OCI-M2 (cell line): ENCODE measurements around the gene RBL2.

Source experiments
- DNase-seq: peaks from one replicate; lab custom pipeline; 2025; ENCODE audit not compliant: unreplicated experiment; lab: John Stamatoyannopoulos, UW

RBL2 gene

DNA sequence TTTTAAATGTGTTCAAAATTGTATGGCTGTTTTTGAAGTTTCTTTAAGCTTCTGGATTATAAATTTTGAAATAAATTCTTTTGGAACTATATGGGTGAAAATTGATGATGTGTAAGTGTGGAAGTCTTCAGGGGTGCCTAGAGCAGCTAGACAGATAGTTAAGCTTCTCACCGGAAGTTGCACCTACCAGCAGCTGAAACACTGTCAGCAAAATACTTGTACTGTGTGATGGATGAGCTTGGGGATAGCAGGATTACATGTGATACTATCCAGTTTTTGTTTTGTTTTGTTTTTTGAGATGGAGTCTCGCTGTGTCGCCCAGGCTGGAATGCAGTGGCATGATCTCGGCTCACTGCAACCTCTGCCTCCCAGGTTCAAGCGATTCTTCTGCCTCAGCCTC lies 19.7 kb downstream of the RBL2 start:
- DNase-seq, result no peak

DNA sequence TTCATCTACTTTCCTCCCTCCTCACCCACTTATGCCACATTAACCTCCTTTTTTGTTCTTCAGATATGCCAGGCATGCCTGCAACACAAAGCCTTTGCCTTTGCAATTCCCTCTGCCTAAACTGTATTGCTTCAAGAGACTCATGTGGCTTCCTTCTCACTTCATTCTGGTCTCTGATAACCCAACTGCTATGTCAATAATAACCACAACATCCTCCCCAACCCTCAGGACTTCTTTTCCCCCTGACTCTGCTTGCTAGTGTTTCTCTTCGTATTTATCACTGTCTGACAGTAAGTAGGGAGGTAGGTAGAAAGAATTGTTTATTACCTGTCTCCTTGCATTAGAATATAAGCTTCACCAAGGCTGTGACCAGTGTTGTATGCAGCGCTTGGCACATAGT lies 22.4 kb downstream of the RBL2 start:
- DNase-seq, result no peak

- no peak for DNase-seq
These were observed 23.4 kb downstream of the RBL2 start for GRCh38 chr16:53457670-53458069.

DNA sequence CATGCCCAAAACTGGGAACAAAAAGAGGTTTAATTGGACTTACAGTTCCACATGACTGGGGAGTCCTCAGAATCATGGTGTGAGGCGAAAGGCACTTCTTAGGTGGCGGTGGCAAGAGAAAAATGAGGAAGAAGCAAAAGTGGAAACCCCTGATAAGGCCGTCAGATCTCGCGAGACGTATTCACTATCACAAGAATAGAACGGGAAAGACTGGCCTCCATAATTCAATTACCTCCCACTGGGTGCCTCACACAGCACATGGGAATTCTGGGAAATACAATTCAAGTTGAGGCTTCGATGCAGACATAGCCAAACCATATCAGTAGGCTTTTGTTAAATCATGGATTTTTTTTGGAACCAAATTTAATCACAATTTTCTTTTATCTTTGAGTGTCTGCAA lies 24.4 kb downstream of the RBL2 start:
- DNase-seq, result no peak

DNA sequence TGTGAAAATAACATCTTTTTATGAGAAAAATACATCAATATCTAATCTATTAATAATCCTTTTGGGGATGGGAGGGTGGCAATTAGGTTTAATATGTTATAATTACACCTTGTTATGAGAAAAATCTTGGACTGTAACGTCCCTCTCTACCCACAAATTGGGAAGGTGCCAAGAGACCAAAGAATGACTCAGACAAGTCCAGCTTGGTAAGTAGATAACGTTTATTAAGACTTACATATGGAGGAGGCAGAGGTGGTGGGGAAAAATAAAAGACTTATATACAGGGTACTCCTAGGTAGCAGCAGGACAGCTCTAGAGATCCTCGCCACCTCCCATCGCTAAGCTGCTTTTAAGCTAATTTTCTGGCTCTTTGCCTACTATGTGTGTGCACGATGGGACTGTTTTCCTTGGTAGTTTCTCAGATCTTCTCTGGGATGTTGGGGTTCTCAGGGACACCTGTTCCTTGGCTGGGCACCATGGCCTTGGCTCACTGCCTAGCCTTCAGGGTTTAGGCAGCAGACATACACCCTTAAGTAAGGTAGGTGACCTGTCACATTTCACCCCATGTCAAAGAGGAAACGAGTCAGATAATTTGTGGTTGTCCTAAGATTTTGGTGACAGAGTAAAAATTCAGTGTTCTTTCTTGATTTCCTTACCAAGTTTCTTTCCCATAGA lies 31.5 kb downstream of the RBL2 start:
- DNase-seq, result no peak

GRCh38 chr16:53476867-53477266 lies 42.6 kb downstream of the RBL2 start:
- no peak for DNase-seq

DNA sequence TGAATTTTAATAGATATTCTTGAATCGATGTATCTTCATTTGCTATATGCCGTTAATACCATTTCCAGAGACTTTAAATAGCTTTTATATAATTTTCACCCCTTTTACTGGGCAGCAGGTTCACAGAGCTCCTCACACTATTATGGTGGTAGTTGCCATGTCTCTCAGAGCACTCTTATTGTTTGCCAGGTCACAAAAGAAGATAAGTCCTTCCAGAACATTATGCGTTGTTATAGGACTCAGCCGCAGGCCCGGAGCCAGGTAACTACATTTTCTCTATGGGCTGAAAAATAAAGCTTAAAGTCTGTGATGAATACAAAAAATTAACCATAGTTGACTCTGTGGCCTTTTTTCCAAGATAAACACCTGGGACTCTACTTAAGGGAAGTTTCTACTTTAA lies 44.7 kb downstream of the RBL2 start:
- DNase-seq, result no peak

- no peak for DNase-seq
These were observed 46.1 kb downstream of the RBL2 start for GRCh38 chr16:53480394-53480793.

- DNase-seq, result no peak
These were observed 47.9 kb downstream of the RBL2 start for GRCh38 chr16:53482123-53482522.

GRCh38 chr16:53484542-53484941 lies 50.3 kb downstream of the RBL2 start:
- no peak for DNase-seq

GRCh38 chr16:53486230-53486629 lies 52.0 kb downstream of the RBL2 start:
- no peak for DNase-seq

DNA sequence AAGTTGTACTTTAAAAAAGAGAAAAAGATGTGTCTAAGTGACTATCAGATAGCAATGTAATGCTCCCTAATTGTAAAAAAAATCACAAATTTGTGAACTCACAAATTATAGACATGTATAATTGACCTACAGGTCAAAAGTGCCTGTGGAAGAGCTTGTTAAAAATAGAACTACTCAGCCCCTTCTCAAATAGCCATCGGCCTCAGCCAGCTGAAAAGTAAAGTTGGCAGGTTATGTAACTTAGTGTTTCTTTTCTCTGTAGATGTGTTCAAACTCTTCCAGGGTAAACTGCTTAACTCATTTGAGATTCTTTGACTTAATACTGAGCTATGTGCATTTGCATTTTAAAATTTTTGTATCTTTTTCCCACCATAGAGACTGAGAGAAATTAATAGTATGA lies 55.5 kb downstream of the RBL2 start:
- no peak for DNase-seq

GRCh38 chr16:53492503-53492902 lies 58.2 kb downstream of the RBL2 start:
- DNase-seq, result no peak

GRCh38 chr16:53494636-53495035 lies 60.4 kb downstream of the RBL2 start:
- DNase-seq, result no peak

DNA sequence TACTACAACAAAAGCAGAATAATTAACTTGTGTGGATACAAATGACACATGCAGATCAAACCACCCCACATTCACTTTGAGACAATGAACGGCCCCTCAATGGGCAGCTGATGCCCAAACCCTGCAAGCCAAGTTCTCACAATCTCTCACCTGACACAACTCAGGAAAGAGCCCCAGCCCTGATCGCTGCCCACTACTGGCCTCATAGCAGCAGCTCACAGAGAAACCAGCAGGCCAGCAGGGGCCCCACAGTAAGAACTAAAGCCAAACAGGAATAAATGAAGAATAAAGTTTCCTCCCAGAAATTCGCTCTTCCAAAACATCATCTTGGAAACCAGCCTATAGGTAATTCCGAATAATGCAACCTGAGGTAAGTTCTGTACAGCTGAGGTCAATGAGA lies 61.1 kb downstream of the RBL2 start:
- no peak for DNase-seq

GRCh38 chr16:53498984-53499383 lies 64.7 kb downstream of the RBL2 start:
- DNase-seq, result no peak

DNA sequence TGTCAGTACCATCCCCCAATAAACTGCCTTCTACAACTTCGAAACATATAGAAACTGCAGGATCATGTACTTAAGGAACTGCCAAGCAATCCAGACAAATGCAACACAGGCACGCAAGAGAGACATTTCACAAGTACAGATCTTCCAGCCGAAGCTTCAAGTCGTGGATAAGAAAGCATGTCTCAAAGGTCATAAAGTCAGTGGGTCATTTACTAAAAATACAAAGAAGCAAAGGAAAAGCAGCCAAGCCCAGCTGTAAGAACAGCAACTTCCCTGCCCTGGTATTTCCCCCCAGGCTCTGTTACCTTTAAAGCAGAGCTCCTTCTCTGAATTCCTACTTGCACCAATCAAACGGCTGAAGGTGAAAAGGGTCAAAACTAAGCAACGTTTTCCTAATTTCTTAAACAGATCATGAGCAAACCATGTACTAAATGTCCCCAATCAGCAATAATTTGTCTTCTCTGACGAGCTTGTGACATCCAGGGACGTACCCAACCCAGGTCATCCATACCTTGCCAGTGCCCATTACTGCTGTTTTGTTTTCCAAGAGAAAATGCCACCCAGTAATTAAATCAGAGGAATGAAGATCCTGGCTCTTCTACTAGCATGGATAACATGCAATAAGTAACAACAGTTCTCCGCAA lies 67.1 kb downstream of the RBL2 start:
- DNase-seq, result no peak

GRCh38 chr16:53502331-53503269 lies 68.3 kb downstream of the RBL2 start, which contains the start of gene AKTIP:
AKTIP (minus strand) TSS chr16:53503209; CDS start chr16:53500259, 2,950 bp downstream.
- no peak for DNase-seq

- peak; percentile 80 for DNase-seq
These were observed 69.1 kb downstream of the RBL2 start for GRCh38 chr16:53503270-53503923.

DNA sequence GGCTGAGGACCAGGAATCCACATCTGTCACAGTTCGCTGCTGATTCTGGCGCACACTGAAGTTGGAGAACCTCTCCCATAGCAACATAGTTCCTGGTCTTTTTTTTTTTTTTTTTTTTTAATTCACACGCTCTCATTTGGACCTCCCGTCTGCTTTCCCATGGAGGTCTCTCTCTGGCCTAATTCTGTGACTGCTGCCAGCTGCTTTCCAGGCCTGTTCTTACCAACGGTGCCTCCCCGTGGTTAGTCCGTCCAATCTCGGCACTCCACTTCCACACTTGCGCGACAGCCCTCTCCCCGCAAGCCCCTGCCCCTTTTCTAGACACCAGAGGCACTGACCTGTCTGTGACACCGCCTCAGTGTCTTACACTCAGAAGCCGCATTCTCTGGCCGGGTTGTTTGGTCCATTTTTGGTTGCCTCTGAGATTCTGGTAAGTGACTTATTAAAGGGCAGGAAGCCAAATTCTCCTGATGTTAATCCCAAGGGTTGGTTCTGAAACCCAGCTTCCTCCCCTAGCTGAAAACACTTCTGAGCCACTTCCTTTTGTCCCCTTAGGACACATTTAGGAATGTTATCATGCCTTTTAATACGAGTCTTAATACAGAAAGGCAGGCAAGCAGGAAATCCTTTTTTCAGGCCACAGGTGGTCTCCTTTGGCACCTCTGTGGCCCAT lies 69.9 kb downstream of the RBL2 start:
- no peak for DNase-seq

DNA sequence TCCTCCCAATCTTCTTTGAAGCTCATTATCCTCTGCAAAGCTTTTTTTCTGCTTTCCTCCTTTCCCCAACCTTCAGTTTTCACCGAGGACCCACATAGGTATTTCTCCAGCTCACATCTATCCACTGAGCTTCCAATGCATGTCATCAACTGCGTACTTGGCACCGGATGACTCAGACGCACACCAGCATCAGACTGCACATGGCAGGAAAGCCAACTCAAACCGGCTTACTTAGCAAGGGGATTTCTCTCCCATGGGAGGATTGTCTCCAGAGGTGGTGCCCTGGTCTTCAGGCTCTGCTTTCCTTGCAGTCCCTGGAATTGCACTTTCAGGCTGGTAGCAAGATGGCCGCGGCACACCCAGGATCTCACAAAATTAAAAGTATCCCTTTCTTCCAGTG lies 70.4 kb downstream of the RBL2 start:
- DNase-seq, result no peak
